GM18868 (cell line): ENCODE data around the gene SLC25A22.
A peak's percentile ranks its signal among the peaks of the same experiment; 100 is the strongest.

Source experiments
- ATAC-seq: cut with Tn5 transposase; IDR thresholded peaks from one replicate; pipeline ENCODE4 v1.9.1; 2021; ENCODE audit warnings: mild to moderate bottlenecking, moderate library complexity; ENCODE audit not compliant: unreplicated experiment

The SLC25A22 gene

DNA sequence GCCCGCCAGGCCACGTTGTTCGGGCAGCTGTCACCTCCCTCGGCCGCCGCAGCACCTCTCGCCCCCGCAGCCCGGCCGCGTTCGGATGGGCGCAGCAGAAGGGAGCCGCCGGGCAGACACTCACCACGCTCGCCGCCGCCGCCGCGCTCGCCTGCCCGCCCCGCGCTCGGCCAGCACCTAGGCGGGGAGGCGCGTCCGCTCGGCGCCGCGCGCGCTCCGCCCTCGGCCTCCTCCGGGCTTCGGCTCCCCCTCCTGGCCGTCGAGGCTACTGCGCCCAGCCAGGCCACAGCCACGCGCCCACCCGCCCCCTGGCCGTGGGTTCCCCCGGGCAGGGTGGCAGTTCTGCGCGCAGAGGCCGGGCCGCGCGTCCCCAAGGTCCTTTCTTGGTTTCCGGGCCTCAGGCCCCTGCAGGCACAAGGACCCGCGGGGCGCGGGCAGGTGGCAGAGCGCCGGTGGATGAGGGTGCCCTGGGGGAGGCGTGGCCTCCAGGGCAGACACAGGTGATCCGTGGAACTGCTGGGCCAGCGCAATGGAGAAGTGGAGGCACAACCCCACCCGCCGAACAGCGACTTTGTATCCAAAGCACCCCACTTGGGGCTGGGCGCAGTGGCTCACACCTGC is at the start of gene SLC25A22:
TSS of gene SLC25A22 (minus strand) at position 189 of the 621 bp plus-strand sequence. CDS start 3,275 bp downstream, outside the sequence.
- peak; percentile 61 for ATAC-seq

DNA sequence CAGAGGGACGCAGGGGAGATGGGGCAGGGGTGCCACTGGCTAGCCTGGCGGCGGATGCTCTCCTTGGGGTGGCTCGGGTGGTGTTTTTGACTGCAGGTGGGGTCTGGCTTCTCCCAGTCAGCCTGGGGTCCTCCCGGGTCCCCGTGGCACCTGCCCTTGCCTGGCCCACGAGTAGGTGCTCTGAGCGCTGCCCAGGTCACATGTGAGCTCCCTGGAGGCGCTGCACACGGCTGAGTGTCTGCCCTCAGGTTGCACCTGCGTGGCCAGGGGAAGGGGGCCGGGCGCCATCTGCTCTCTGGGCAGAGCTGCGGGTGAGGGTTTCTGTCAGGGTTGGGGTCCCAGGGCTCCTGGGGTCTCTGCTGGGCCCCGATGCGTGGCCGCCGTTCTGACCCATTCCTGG is 49.8 kb upstream of the SLC25A22 start:
- ATAC-seq = no peak

DNA sequence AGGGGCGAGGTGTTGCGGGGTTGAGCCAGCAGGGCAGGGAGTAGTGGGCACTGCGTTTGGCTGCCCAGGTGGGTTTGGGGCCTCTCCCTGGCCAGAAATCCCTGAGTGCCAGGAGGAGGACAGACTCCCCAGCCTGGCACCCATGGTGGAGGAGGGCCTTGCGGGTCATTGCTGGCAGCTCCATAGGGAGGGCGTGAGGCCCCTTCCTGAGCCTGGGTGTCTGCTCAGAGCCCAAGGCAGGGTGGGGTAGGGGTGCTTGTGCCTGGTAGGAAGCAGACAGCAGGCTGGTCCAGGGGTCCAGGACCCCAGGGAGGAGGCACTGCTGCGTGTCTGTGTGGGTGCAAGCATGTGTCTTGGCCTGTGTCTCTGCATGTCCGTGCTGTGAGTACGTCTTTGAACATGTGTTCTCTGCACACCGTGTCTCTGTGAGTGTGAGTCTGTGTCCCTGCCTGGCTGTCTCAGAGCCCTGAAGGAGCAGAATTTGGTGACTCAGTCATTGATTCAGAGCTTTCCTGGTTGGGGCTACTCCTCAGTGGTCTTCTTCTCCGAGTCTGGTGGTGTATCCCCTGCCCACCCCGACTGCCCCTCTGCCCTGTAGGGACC is 48.5 kb upstream of the SLC25A22 start:
- no peak for ATAC-seq

DNA sequence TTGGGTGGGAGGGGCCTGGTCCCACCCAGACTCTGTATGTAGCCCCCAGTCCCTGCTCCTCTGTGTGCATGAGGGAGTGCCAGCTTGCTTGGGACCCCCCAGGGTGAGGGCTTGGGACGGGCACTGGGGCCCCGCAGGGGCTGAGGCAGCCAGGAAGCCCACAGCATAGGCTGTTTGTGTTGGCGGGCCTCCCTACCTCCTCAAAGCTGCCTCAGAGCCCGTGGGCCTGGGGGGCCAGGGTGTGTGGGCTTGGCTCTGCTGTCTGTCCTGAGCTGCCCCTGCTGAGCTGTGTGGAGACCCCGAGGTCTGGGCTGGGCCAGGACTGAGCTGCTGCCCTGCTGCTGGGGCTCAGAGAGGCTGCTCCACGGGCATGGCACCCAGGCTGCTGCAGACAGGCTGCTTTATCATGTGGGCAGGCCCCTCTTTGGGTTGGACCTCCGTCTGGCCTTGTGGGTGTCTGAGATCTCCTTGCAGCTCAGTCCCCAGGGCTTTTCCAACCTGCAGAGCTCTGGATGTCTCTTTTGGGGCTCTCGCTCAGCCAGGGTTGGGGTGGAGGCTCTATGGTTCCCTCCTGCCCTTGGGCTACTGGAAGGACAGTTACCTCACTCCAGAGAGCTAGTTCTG is 47.9 kb upstream of the SLC25A22 start:
- ATAC-seq = no peak

DNA sequence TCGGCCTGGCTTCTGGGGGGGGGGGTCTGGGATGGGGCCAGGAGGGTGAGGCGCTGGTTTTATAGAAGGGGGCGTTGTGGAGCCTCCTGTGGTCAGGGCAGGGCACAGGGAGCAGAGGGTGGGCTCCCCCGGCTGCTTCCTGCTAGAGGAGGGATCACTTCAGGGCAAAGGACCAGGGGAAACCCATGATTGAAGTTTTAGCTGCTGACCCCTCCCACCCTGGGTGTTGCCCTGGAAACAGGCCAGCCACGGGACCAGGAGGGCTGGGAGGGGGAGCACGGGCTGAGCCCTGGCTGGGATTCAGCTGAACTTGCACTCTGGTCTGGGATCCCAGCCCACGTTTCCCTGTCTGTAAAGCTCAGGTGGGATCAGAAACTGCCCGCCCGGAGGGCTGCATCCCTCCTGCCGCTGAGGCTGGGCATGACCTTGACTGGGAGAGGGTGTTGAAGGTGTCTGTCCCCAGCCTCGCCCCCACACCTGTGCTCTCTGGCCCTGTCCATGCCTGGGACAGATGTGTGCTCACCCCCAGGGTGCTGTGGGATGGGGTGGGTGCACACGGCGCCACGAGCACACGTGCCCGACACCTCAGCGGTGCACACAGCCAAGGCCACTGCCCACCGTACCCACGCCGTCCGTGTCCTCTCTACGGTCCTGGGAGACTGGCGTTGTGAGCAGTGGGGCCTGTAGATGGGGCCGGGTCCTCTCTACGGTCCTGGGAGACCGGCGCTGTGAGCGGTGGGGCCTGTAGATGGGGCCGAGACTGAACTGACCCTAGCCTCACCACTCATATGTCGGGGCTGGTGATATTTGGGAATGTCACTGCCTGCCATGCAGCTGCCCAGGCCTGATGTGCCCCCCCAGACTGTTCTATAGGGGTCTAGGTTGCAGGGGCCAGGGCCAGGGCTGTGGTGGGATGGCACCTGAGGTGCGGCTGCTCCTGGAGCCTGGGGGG is 46.9 kb upstream of the SLC25A22 start:
- no peak for ATAC-seq

DNA sequence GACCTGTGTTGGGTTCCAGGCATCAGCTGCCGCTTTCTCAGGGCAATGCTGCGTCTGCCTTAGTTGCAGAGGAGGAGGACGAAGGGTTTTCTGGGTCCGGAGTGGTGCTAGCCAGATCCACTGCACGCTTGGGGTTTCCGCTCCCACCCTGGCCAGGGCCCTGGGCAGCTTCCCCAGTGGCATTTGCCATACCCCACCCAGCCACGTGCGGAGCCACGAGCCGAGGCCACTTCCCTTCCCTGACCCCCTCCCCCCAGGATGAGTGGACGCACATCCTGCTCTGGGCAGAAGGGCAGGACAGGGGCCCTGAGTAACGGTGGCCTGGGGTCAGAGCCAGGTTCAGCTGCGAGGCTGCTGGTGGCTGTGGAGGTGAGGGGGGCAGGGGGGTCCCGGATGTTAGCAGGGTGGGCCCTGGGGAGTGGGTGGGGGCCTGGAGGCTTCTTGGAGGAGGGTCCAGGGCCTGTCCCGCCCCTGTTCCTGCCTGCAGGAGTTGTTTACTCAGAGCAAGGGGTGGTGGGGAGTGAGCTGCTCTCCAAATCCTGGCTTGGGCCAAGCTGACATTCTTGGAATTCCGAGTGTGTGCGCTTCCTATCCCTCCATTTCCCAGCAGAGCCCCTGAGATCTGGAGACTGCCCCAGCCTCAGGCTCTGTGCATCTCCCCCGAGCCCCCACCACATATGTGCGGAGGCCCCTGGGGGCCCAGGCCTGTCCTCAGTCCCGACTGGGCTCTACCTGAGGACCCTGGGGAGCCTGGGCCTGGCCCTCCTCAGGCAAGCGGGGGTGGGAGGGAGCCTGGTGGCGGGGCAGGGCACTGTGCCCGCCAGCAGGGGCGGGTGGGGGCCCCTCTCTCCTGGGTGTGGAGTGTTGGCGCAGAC is 46.0 kb upstream of the SLC25A22 start:
- ATAC-seq = no peak

DNA sequence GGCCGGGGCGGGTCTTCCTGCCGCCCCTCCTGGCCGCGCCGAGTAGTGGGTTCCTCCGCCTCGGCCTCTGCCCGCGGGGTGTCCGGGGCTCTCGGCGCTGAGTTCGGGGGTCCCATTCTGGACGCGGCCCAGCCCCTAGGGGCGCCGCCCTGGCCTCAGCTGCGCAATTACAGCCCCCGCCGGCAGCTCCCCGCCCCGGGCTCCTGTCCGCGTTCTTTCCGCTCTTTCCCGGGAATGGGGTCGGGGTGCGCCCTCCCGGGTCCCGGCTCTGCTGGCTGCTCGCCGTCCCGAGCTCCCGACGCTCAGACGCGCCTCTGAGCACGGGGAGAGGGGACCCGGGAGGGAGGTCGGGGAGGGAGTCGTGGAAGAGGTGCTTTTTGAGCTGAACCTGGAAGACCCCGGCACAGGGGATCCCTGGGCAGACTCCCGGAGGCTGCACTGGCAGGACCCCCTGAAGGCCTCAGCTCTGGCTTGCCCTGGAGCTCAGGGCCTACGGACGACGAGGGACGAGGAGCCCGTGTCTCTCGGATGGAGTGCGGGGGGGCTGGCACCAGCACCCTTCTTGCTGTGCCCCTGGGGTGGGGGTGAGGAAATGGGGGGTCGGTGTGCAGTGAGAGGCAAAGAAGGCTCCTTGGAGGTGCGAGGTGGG is 45.1 kb upstream of the SLC25A22 start:
- ATAC-seq = no peak

GRCh38 chr11:842370-843002 is 44.4 kb upstream of the SLC25A22 start, which contains the start of the genes POLR2L and TSPAN4:
POLR2L (minus strand) TSS chr11:842529; CDS start chr11:842508, 21 bp downstream.
TSPAN4 (plus strand) TSS chr11:842852; CDS start chr11:850305, 7,453 bp downstream.
- peak; percentile 64 for ATAC-seq

GRCh38 chr11:841981-842369 is 43.9 kb upstream of the SLC25A22 start:
- ATAC-seq = peak; percentile 14

DNA sequence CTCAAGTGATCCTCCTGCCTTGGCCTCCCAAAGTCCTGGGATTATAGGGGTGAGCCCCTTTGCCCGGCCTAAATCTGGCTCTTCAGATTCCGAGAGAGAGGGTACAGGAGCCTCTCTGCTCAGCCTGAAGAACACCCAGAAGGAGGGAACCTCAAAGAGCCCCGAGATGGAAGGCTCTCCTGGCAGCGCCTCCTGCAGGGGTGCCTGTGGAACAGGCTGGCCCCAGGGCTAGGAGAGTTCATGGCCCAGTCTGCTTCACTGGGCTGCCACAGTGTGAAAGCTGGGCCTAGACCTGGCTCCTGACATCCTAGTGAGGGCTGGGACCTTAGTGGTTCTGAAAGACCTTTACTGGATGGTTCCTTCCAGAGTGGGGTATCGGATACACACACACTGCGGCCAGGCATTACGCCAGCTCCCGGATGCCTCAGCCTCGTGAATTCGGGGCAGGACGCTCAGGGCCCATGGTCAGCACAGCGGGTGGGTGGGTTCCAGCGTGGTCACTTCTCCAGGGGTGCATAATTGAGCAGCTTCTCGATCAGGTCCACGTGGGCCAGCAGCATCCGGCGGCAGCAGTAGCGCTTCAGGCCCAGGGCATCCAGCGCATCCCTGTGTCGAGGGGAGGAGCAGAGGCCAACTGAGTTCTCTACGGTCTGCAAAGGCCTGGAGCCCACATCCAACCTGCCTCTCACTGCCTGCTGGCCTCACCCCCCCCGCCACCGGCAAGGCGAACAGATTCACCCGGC is 42.0 kb upstream of the SLC25A22 start:
- no peak for ATAC-seq

GRCh38 chr11:839280-839623 is 41.2 kb upstream of the SLC25A22 start:
- ATAC-seq = no peak

DNA sequence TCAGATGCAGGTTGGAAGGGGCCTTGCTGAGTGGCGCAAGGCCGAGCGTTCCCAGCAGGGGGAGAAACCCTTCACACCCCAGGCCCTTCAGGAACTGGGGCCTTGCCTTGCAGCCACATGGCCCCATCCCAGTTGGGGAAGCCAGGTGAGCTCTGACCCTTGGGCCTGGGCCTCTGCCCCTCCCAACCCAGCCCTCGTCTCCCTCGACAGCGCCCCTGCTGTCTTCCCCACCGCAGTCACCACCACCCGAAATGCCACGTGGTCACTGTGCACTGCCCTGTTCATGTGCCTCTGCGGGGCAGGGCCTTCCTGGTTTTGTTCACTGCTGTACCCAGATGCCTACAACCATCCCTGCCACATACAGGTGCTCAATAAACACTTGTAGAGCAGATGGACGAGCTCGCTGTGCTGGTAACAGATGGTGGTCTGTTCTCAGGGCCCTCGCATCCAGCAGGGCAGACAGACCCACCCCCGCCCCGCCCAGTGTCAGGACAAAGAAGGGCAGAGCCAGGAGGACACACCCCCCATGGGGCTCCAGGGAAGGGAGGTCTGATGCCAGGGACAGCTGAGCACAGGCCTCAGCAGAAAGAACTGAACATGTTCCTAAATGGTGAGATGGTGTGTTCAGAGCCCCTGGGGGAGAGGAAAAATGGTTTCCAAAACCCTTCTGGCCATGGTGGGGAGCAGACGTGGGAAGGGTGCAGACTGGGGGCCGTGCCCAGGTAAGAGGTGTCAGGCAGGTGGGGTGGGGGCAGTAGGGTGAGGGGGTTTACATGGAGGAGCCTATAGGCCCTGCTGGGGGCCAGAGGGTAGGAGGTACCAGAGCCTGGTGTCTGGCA is 40.6 kb upstream of the SLC25A22 start:
- no peak for ATAC-seq

DNA sequence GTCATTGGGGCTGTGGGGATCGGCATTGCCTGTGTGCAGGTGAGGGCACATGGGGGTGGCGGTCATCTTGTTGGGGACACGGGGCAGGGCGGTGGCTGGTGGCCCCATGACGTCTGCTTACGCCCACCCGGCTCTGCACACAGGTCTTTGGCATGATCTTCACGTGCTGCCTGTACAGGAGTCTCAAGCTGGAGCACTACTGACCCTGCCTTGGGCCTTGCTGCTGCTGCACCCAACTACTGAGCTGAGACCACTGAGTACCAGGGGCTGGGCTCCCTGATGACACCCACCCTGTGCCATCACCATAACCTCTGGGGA is 39.9 kb upstream of the SLC25A22 start:
- ATAC-seq = no peak

GRCh38 chr11:837189-837989 is 39.3 kb upstream of the SLC25A22 start:
- ATAC-seq = no peak

- no peak for ATAC-seq
Measured at GRCh38 chr11:836700-837099, 38.6 kb upstream of the SLC25A22 start.

GRCh38 chr11:836274-836673 is 38.2 kb upstream of the SLC25A22 start:
- no peak for ATAC-seq
